Astrocyte (in vitro differentiated cells and primary cell): ENCODE measurements around the gene ARHGEF37.

Source experiments
- EZH2 ChIP-seq: IDR thresholded peaks from 2 replicates; pipeline ENCODE4 v1.6.1; 2012; ENCODE audit warnings: mild to moderate bottlenecking, low read length, inconsistent platforms; ENCODE audit not compliant: insufficient read depth
- TF ChIP-seq, protein P1 (sequence below): IDR thresholded peaks from 2 replicates; pipeline ENCODE4 v1.5.1; 2011; ENCODE audit warnings: low read depth, mild to moderate bottlenecking, inconsistent platforms, low read length, moderate library complexity; ENCODE audit not compliant: insufficient read depth

DNA sequence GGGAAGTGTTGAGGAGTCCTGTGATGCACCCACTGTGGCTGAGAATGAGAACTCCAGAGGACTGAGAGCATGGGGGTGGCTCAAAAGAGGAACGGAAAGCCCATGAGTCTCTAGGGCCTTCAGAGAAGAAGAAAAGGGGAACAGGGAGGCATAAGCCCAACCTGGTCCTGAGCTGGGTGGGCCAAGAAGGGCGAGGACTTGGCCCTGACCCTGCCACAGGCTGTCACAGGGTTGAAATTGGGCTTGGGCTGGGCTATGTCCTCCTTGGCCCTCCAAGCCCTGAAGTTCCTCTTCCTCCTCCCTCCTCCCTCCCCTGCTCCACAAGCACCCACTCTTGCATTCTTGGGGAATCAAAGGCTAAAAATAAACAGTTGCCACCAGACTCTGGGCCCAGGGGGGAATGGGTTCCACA is 99.5 kb downstream of the ARHGEF37 start:
- TF ChIP-seq, protein P1, sequence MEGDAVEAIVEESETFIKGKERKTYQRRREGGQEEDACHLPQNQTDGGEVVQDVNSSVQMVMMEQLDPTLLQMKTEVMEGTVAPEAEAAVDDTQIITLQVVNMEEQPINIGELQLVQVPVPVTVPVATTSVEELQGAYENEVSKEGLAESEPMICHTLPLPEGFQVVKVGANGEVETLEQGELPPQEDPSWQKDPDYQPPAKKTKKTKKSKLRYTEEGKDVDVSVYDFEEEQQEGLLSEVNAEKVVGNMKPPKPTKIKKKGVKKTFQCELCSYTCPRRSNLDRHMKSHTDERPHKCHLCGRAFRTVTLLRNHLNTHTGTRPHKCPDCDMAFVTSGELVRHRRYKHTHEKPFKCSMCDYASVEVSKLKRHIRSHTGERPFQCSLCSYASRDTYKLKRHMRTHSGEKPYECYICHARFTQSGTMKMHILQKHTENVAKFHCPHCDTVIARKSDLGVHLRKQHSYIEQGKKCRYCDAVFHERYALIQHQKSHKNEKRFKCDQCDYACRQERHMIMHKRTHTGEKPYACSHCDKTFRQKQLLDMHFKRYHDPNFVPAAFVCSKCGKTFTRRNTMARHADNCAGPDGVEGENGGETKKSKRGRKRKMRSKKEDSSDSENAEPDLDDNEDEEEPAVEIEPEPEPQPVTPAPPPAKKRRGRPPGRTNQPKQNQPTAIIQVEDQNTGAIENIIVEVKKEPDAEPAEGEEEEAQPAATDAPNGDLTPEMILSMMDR, result no peak
- no peak for TF ChIP-seq EZH2
